ENCODE data around the gene DOCK3.
"Not testable (repeated sequence)": the region's sequence is repeated elsewhere in the genome, so short reads cannot be mapped to it uniquely, and the experiment has no call there.

The DOCK3 gene

GRCh38 chr3:50803805-50804204, 129.1 kb downstream of the DOCK3 start:
- DNase-seq (ENCODE audit: low read depth in 2 of 2), result not testable (repeated sequence)

- DNase-seq (ENCODE audit: low read depth in 2 of 2), result not testable (repeated sequence)
Observed at GRCh38 chr3:50804376-50804775, 129.6 kb downstream of the DOCK3 start.

DNA sequence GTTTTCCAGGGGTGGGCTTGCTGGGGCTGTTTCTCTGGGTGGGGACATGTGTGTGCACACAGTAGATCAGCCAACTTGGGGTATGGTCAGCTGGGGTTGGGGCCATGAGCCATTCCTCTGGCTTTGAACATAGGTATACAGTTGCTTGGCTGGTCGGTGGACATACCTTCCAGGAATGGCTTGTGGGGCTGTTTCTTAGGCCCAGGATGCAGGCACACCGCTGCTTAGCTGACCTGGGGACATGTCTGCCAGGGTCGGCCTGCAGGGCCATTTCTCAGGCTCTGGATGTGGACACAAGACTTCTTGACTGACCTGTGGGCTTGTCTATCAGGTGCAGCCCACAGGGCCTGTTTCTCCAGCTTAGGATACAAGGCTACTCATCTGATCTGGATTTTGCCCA, 130.6 kb downstream of the DOCK3 start:
- DNase-seq (ENCODE audit: low read depth in 2 of 2), result no peak

DNA sequence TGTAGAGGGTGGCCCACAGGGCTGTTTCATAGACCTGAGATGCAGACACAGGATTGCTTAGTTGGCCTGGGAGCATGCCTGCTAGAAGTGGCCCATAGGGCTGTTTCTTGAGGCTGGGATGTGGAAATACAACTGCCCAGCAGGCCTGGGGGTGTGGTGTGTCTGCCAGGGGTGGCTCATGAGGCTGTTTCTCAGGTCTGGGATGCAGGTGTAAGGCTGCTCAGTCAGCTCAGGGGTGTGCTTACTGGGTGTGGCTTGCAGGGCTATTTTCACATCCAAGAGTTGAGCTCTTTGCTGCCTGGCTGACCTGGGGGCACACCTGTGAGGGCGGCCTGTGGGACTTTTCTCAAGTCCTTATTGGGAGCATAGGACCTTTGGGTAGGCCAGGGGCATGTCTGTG, 131.3 kb downstream of the DOCK3 start:
- no peak for DNase-seq (ENCODE audit: low read depth in 2 of 2)

DNA sequence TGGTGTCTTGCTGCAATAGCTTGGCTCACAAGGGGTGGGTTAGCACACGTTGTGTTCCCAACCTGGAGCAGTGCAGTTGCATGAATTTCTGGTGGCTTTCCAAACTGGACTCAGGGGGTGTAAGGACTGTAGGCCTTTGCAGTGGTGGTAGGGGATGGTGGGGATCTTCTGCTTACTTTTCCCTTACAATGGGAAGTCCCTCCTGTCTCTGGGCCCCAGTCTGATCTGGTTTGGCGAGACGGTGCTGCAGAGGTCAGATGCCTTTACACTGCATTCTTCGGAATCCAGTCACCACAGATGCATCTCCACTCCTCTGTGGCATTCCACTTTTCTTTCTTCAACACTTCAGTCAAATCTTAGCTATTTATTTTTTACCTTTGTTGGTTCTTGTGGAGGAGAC, 132.1 kb downstream of the DOCK3 start:
- no peak for DNase-seq (ENCODE audit: low read depth in 2 of 2)

DNA sequence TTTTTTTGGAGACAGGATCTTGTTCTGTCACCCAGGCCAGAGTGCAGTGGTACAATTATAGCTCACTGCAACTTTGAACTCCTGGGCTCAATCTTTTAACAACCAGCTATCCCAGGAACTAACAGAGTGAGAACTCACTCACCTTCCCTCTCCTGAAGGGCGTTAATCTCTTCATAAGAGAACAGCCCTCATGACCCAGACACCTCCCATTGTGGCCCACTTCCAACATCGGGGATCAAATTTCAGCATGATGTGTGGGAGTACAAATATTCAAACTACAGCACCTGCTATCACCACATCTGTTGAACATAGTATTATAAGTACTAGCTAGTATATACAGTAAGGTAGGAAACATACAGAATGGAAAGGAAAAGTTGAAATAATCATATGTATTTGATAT, 132.5 kb downstream of the DOCK3 start:
- no peak for DNase-seq (ENCODE audit: low read depth in 2 of 2)

DNA sequence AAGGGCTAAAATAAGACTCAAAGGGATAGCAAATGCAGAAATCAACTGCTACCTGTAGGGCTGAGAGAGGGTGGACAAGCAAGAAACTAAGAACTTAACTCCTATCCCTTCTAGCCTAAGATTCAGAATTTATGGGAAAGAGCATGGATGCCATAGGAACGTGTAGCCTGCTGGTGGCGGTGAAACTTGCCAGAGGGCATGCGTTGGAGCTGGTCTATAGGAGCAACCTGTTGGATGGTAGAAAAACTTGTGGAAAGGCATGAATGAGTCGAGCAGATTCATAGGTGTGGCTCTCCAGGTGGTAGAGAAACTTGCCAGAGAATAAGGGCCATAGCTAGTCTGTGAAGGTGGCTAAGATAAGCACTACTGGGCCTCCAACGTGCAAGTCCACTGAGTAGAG, 137.2 kb downstream of the DOCK3 start:
- DNase-seq (ENCODE audit: low read depth in 2 of 2), result no peak

DNA sequence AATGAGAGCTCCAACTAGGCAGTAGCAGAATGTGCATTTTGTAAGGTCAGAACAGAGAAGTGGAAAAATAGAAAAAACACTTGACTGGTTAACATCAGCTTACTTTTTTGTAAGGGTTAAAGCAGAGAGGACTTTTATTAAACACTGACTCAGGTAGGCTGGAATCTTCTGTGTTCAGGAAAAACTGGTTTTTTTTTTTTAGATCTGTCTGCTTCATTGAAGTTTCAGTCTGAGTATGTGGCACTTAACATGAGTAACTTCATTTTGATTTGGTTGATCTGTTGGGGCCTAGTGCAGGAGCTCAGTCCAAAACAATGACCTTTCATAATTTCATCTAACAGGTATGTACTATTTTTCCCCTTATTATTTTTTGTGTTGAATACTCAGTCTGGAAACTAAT, 141.1 kb downstream of the DOCK3 start:
- DNase-seq (ENCODE audit: low read depth in 2 of 2), result no peak

DNA sequence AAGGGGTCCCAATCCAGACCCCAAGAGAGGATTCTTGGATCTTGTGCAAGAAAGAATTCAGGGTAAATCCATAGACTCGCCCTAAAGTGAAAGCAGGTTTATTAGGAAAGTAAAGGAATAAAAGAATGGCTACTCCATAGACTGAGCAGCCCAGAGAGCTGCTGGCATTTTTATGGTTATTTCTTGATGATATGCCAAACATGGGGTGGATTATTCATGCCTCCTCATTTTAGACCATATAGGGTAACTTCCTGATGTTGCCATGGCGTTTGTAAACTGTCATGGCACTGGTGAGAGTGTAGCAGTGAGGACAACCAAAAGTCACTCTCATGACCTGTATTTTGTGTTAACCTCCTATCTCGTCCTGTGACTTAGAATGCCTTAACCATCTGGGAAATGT, 142.2 kb downstream of the DOCK3 start:
- no peak for DNase-seq (ENCODE audit: low read depth in 2 of 2)

DNA sequence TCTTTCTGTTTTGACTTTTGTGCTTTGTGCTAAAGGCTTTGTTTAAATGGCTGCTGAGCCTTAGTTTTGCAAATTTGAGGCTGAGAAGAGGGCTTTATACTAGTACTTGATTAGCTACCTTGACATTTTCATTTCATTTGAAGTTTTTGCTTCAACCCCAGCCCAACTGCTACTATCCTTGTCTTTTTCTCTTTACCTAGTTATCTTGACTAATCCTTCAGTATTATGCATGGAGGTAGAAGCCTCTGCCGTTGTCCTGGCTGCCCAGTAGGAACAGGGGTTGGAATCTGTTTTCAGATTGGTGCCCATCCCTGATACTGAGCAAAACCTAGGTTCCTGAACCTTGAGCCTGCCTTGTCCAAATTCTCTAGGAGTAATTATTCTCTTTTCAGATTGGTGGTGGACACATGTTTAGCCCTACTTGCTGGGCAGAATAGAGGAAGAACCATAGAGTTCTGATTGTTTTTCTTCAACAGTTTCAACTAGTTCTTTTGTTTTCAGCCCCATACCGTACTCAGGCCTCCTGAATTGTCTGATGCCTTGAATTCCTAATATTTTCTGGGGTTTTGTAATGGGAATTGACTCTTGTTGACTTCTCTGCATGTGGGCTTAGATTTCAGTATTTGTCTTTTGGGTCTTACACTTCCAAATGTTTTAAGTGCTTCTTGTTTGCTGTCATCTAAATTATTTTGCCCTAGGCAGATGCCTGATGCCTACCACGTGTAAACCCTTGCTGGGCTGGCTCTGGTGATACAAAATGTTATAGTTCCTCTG, 143.2 kb downstream of the DOCK3 start:
- no peak for DNase-seq (ENCODE audit: low read depth in 2 of 2)

DNA sequence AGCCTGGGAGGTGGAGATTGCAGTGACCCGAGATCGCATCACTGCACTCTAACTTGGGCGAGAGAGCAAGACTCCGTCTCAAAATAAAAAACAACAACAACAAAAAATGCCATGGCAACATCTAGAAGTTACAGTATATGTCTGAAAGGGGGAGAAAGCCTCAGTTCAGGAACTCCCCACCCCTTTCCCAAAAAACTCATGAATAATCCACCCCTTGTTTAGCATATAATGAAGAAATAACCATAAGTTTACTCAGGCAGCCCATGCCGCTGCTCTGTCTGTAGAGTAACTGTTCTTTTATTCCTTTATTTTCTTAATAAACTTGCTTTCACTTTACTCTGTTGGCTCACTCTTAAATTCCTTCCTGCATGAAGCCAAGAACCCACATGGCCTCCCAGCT, 145.2 kb downstream of the DOCK3 start:
- DNase-seq (ENCODE audit: low read depth in 2 of 2), result no peak

- DNase-seq (ENCODE audit: low read depth in 2 of 2), result no peak
Observed at GRCh38 chr3:50825841-50826240, 151.1 kb downstream of the DOCK3 start.

- DNase-seq (ENCODE audit: low read depth in 2 of 2), result no peak
Observed at GRCh38 chr3:50830451-50830850, 155.7 kb downstream of the DOCK3 start.

- DNase-seq (ENCODE audit: low read depth in 2 of 2), result not testable (repeated sequence)
Observed at GRCh38 chr3:50831009-50831408, 156.3 kb downstream of the DOCK3 start.

- DNase-seq (ENCODE audit: low read depth in 2 of 2), result no peak
Observed at GRCh38 chr3:50840983-50841489, 166.3 kb downstream of the DOCK3 start.

GRCh38 chr3:50848308-50848707, 173.6 kb downstream of the DOCK3 start:
- DNase-seq (ENCODE audit: low read depth in 2 of 2), result no peak

- DNase-seq (ENCODE audit: low read depth in 2 of 2), result no peak
Observed at GRCh38 chr3:50850639-50851511, 176.1 kb downstream of the DOCK3 start.

DNA sequence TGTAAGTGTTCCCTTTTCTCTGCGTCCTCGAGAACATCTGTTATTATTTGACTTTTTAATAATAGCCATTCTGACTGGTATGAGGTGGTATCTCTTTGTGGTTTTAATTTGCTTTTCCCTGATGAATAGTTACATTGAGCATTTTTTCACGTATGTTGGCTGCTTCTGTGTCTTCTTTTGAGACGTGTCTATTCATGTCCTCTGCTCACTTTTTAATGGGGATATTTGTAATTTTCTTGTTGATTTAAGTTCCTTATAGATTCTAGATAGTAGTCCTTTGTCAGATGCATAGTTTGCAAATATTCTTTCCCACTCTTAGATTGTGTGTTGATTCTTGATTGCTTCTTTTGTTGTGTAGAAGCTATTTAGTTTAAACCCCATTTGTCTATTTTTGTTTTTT, 179.2 kb downstream of the DOCK3 start:
- no peak for DNase-seq (ENCODE audit: low read depth in 2 of 2)

- no peak for DNase-seq (ENCODE audit: low read depth in 2 of 2)
Observed at GRCh38 chr3:50862221-50862620, 187.5 kb downstream of the DOCK3 start.

DNA sequence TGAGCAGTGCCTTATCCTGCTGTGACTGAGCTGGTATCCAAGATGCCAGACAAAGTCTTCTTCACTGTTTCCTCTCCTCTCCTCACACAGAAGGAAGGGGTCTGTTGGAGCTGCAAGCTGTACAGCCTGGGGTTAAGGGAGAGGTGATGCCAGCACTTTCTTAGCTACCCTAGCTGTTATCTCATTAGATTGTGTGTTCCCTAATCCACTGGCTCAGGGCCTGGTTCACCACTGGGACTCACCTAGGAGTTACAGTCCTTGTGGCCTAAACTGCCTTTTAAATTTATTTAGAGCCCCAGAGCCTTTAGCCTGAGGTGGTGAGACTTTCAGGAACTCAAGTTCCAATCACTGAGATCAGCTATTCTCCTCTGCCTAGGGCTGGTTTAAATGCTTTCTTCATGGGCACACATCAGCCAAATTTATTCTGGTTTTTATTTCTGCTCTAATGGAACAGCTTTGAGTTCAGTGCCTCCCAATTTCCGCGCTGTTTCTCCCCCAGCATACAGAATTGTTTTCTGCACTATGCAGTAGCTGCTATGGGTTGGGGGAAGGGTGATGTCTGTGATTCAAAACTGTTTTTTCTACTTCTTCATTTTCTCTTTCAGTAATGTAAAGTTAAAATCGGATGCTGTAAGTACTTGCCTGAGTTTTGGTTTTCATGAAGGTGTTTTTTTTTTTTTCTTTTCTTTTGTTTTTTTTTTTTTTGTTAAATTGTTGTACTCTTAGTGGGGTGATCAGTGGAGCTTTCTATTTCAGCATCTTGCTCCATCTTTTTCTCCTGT, 198.8 kb downstream of the DOCK3 start:
- no peak for DNase-seq (ENCODE audit: low read depth in 2 of 2)

GRCh38 chr3:50874876-50875275, 200.1 kb downstream of the DOCK3 start:
- not testable (repeated sequence) for DNase-seq (ENCODE audit: low read depth in 2 of 2)

- DNase-seq (ENCODE audit: low read depth in 2 of 2), result no peak
Observed at GRCh38 chr3:50876947-50877346, 202.2 kb downstream of the DOCK3 start.
